ENCODE results near the gene CGB1. TPM values are rescaled to one million over a fixed set of nuclear protein-coding genes. Genes with fewer than 3 reads are reported as not detected.

CGB1 gene
- total RNA-seq, 1 experiment from 2014 or later = not detected

- Mint-ChIP-seq H3K4me3 (ENCODE audit: unreplicated experiment) (no peak overlapping the region), H3K36me3 (ENCODE audit: insufficient read depth, unreplicated experiment) (peaks cover 89% of the 10 kb centered on the region), H3K27ac (ENCODE audit: low read depth, unreplicated experiment) (no peak overlapping the region), H3K27me3 (ENCODE audit: insufficient read depth, unreplicated experiment) (no peaks in the 10 kb centered on the region), H3K4me1 (ENCODE audit: insufficient read depth, unreplicated experiment) (peaks cover 17% of the 10 kb centered on the region), H3K9me3 (ENCODE audit: unreplicated experiment) (no peaks in the 10 kb centered on the region)
- ChIA-PET POLR2A (interaction anchor here (1.3 kb wide), 1 partner anchor 9 kb away, joined by 4 read pairs; no protein-coding TSS in a partner anchor), CTCF (interaction anchor here (0.5 to 2.2 kb wide), 4 partner anchors 11 to 118 kb away, joined by 3 to 9 read pairs (median 3); no protein-coding TSS in a partner anchor)
- no peak for DNase-seq (ENCODE audit: unreplicated experiment)
- intact Hi-C loops (cut with micrococcal nuclease) = no loop called here
- TF ChIP-seq CTCF (IDR thresholded peaks at IDR 0.05; ENCODE audit: unreplicated experiment) = no peak
- BruUV-seq (replicated peaks) = no TSS peak
Measured at GRCh38 chr19:48987323-48987722, 49.4 kb downstream of the CGB1 start.

- H3K4me3 Mint-ChIP-seq (ENCODE audit: unreplicated experiment) = no peak overlapping the region
- H3K36me3 Mint-ChIP-seq (ENCODE audit: insufficient read depth, unreplicated experiment) = peaks cover 89% of the 10 kb centered on the region
- ChIA-PET CTCF (interaction anchor here (0.6 to 2.2 kb wide), 4 partner anchors 12 to 185 kb away, joined by 3 to 9 read pairs (median 3); no protein-coding TSS in a partner anchor), POLR2A (interaction anchor here (0.5 kb wide), 1 partner anchor 21 kb away, joined by 3 read pairs; the partner anchor contains the start of gene FTL)
- TF ChIP-seq CTCF (IDR thresholded peaks at IDR 0.05; ENCODE audit: unreplicated experiment) = no peak
- H3K27ac Mint-ChIP-seq (ENCODE audit: low read depth, unreplicated experiment) = no peak overlapping the region
- H3K4me1 Mint-ChIP-seq (ENCODE audit: insufficient read depth, unreplicated experiment) = peaks cover 13% of the 10 kb centered on the region
- no peaks in the 10 kb centered on the region for H3K27me3 Mint-ChIP-seq (ENCODE audit: insufficient read depth, unreplicated experiment)
- H3K9me3 Mint-ChIP-seq (ENCODE audit: unreplicated experiment) = no peaks in the 10 kb centered on the region
- no TSS peak for BruUV-seq (replicated peaks)
- DNase-seq (ENCODE audit: unreplicated experiment) = no peak
- intact Hi-C loops (cut with micrococcal nuclease) = no loop called here
Measured at GRCh38 chr19:48986211-48986610, 50.5 kb downstream of the CGB1 start.

- peaks cover 8% of the 10 kb centered on the region for H3K4me1 Mint-ChIP-seq (ENCODE audit: insufficient read depth, unreplicated experiment)
- no peak for TF ChIP-seq CTCF (IDR thresholded peaks at IDR 0.05; ENCODE audit: unreplicated experiment)
- no peak overlapping the region for H3K4me3 Mint-ChIP-seq (ENCODE audit: unreplicated experiment)
- CTCF ChIA-PET = interaction anchor here (0.6 to 2.2 kb wide), 2 partner anchors 12 to 15 kb away, joined by 3 to 9 read pairs; no protein-coding TSS in a partner anchor
- BruUV-seq (replicated peaks) = no TSS peak
- no peaks in the 10 kb centered on the region for H3K27me3 Mint-ChIP-seq (ENCODE audit: insufficient read depth, unreplicated experiment)
- H3K27ac Mint-ChIP-seq (ENCODE audit: low read depth, unreplicated experiment) = no peak overlapping the region
- POLR2A ChIA-PET = interaction anchor here (0.5 kb wide), 1 partner anchor 20 kb away, joined by 3 read pairs; the partner anchor contains the start of gene FTL
- H3K9me3 Mint-ChIP-seq (ENCODE audit: unreplicated experiment) = no peaks in the 10 kb centered on the region
- no peak for DNase-seq (ENCODE audit: unreplicated experiment)
- peaks cover 84% of the 10 kb centered on the region for H3K36me3 Mint-ChIP-seq (ENCODE audit: insufficient read depth, unreplicated experiment)
- intact Hi-C loops (cut with micrococcal nuclease) = no loop called here
Measured at GRCh38 chr19:48985711-48986110, 51.0 kb downstream of the CGB1 start.

Small RNA genes within 50 kb of the gene (microRNA-seq; reads per million reads assigned to microRNA genes)
- gene MIR6798 = 0.53 reads per million

Other genes with a start within 250 kb of the CGB1 start
- gene BCAT2, start 225.9 kb downstream of the CGB1 start, total RNA-seq (2022) = 40.7 and 48.2 TPM in 2 replicates
- 0.26 and 0.32 TPM in 2 replicates for gene HSD17B14, start 200.4 kb downstream of the CGB1 start, total RNA-seq (2022)
- 10.1 and 11.9 TPM in 2 replicates for gene PLEKHA4, start 168.3 kb downstream of the CGB1 start, total RNA-seq (2022)
- gene PPP1R15A, start 164.5 kb downstream of the CGB1 start, total RNA-seq (2022) = 207 and 248 TPM in 2 replicates
- gene TULP2, start 138.2 kb downstream of the CGB1 start, total RNA-seq (2022) = not detected in 2 replicates
- gene NUCB1, start 136.6 kb downstream of the CGB1 start, total RNA-seq (2022) = 61.4 and 76.8 TPM in 2 replicates
- gene DHDH, start 103.2 kb downstream of the CGB1 start, total RNA-seq (2022) = not detected in 2 replicates
- 130 and 152 TPM in 2 replicates for gene BAX, start 82.0 kb downstream of the CGB1 start, total RNA-seq (2022)
- 275 and 390 TPM in 2 replicates for gene FTL, start 71.6 kb downstream of the CGB1 start, total RNA-seq (2022)
- gene GYS1, start 43.6 kb downstream of the CGB1 start, total RNA-seq (2022) = 29.7 and 42.7 TPM in 2 replicates
- 126 and 156 TPM in 2 replicates for gene RUVBL2, start 43.0 kb downstream of the CGB1 start, total RNA-seq (2022)
- not detected in 2 replicates for gene LHB, start 19.8 kb downstream of the CGB1 start, total RNA-seq (2022)
- gene CGB3, start 12.6 kb downstream of the CGB1 start, total RNA-seq (2022) = not detected in 2 replicates
- not detected in 2 replicates for gene CGB2, start 5.0 kb downstream of the CGB1 start, total RNA-seq (2022)
- gene CGB5, start 7.0 kb upstream of the CGB1 start, total RNA-seq (2022) = not detected in 2 replicates
- gene CGB8, start 12.2 kb upstream of the CGB1 start, total RNA-seq (2022) = 1.3 TPM in 1 of 2 replicates, not detected in the other
- 2.3 and 2.5 TPM in 2 replicates for gene CGB7, start 20.9 kb upstream of the CGB1 start, total RNA-seq (2022)
- 6.0 and 7.8 TPM in 2 replicates for gene NTF4, start 27.9 kb upstream of the CGB1 start, total RNA-seq (2022)
- gene KCNA7, start 35.8 kb upstream of the CGB1 start, total RNA-seq (2022) = not detected in 2 replicates
- gene SNRNP70, start 48.6 kb upstream of the CGB1 start, total RNA-seq (2022) = 199 and 200 TPM in 2 replicates
- 2.6 and 3.2 TPM in 2 replicates for gene LIN7B, start 77.5 kb upstream of the CGB1 start, total RNA-seq (2022)
- 2.4 and 3.2 TPM in 2 replicates for gene C19orf73, start 82.2 kb upstream of the CGB1 start, total RNA-seq (2022)
- 6.7 and 8.0 TPM in 2 replicates for gene PPFIA3, start 82.6 kb upstream of the CGB1 start, total RNA-seq (2022)
- gene HRC, start 118.5 kb upstream of the CGB1 start, total RNA-seq (2022) = not detected in 2 replicates
- 21.2 and 21.4 TPM in 2 replicates for gene TRPM4, start 120.9 kb upstream of the CGB1 start, total RNA-seq (2022)

Data from MCF 10A (cell line).